Smooth muscle cell (in vitro differentiated cells): ENCODE measurements around the gene SMC1A. TPM values are rescaled to one million over a fixed set of nuclear protein-coding genes. Genes with fewer than 3 reads are reported as not detected.

Experiments
- DNase-seq: peaks from one replicate; lab custom pipeline; 2025; ENCODE audit not compliant: unreplicated experiment; lab: John Stamatoyannopoulos, UW
- H2AFZ ChIP-seq: fragments of 200-600 bp; sonication (generic); 2 replicates; pipeline ENCODE4 v1.6.0; 2016; ENCODE audit warnings: antibody characterized with exemption, low read depth, mild to moderate bottlenecking
- H3F3A ChIP-seq: fragments of 200-600 bp; sonication (generic); 2 replicates; pipeline ENCODE4 v1.6.0; 2017; ENCODE audit warnings: antibody characterized with exemption, low read depth
- H3K27ac ChIP-seq: fragments of 200-600 bp; sonication (generic); 2 replicates; pipeline ENCODE4 v1.5.1; 2016; ENCODE audit warnings: low read depth, mild to moderate bottlenecking
- H3K27me3 ChIP-seq: fragments of 200-600 bp; sonication (generic); 2 replicates; pipeline ENCODE4 v1.6.1; 2016; ENCODE audit warnings: low read depth, mild to moderate bottlenecking
- H3K36me3 ChIP-seq: fragments of 200-600 bp; sonication (generic); 2 replicates; pipeline ENCODE4 v1.5.1; 2016; ENCODE audit warnings: low read depth
- H3K4me1 ChIP-seq: fragments of 200-600 bp; sonication (generic); 2 replicates; pipeline ENCODE4 v1.5.1; 2016; ENCODE audit warnings: low read depth
- H3K4me2 ChIP-seq: fragments of 200-600 bp; sonication (generic); 2 replicates; pipeline ENCODE4 v1.6.0; 2016; ENCODE audit warnings: mild to moderate bottlenecking
- H3K4me3 ChIP-seq: fragments of 200-600 bp; sonication (generic); 2 replicates; pipeline ENCODE4 v1.5.1; 2016; ENCODE audit warnings: mild to moderate bottlenecking
- H3K79me2 ChIP-seq: fragments of 200-600 bp; sonication (generic); 2 replicates; pipeline ENCODE4 v1.6.0; 2016; ENCODE audit warnings: low read depth, mild to moderate bottlenecking
- H3K9ac ChIP-seq: fragments of 200-600 bp; sonication (generic); 2 replicates; pipeline ENCODE4 v1.6.0; 2016; ENCODE audit warnings: low read depth
- H3K9me3 ChIP-seq: fragments of 200-600 bp; sonication (generic); replicated peaks from 2 replicates; pipeline ENCODE4 v1.5.1; 2016; ENCODE audit warnings: low read depth
- H4K20me1 ChIP-seq: fragments of 200-600 bp; sonication (generic); 2 replicates; pipeline ENCODE4 v1.6.0; 2016; ENCODE audit warnings: low read depth
- CTCF ChIP-seq: fragments of 200-600 bp; sonication (generic); IDR thresholded peaks from 2 replicates; pipeline ENCODE4 v1.5.1; 2017; ENCODE audit warnings: borderline replicate concordance, mild to moderate bottlenecking, antibody characterized with exemption; ENCODE audit not compliant: insufficient read depth, poor library complexity, severe bottlenecking
- WGBS: methylation state at CpG from one replicate; pipeline ENCODE4 v1.1.7; 2016; ENCODE audit warnings: low lambda C conversion rate; 5-methylcytosine and 5-hydroxymethylcytosine counted together
- microRNA-seq: library from miRNA; unstranded; fragments of <30 nt; microRNA quantifications from one replicate; pipeline ENCODE4, GENCODE V29; 2016; ENCODE audit warnings: borderline number of aligned reads
- polyA plus RNA-seq: library from polyadenylated mRNA; unstranded; fragments of >200 nt; fragmentation: Nextera tagmentation; extraction: Ambion mirVana; gene quantifications from 2 replicates; pipeline ENCODE4 v1.2.1, GENCODE V29; 2016
- small RNA-seq: library from RNA; depleted of rRNA; stranded (forward); fragments of <200 nt; gene quantifications from one replicate; pipeline ENCODE3, GENCODE V24; 2014
- total RNA-seq: library from RNA; depleted of rRNA; stranded (reverse); fragments of >200 nt; gene quantifications from 2 replicates; pipeline ENCODE4 v1.2.3, GENCODE V29; 2014

SMC1A gene
- total and polyA plus RNA-seq, 2 experiments from 2014 or later = 18.3 to 19.7 TPM

- Histone ChIP-seq H3K4me2 (no peak overlapping the region), H2AFZ (no peak overlapping the region), H3K4me3 (no peak overlapping the region), H3K79me2 (no peaks in the 10 kb centered on the region), H3K9me3 (no peaks in the 10 kb centered on the region), H3K4me1 (no peaks in the 10 kb centered on the region), H3F3A (no peaks in the 10 kb centered on the region), H3K27ac (no peak overlapping the region), H3K36me3 (no peaks in the 10 kb centered on the region), H4K20me1 (no peaks in the 10 kb centered on the region), H3K27me3 (no peaks in the 10 kb centered on the region), H3K9ac (no peak overlapping the region)
- 88% methylated on average over 10 of the region's 10 CpGs for WGBS
- no peak for TF ChIP-seq CTCF
- no peak for DNase-seq
These were observed 92.1 kb downstream of the SMC1A start for GRCh38 chrX:53330331-53330730.

- Histone ChIP-seq H2AFZ (no peak overlapping the region), H3K9me3 (no peaks in the 10 kb centered on the region), H3K27ac (no peak overlapping the region), H3K9ac (no peak overlapping the region), H3K4me2 (no peak overlapping the region), H3K36me3 (no peaks in the 10 kb centered on the region), H3K4me3 (no peak overlapping the region), H3K79me2 (no peaks in the 10 kb centered on the region), H3K4me1 (no peaks in the 10 kb centered on the region), H4K20me1 (no peaks in the 10 kb centered on the region), H3K27me3 (peaks cover 29% of the 10 kb centered on the region), H3F3A (no peaks in the 10 kb centered on the region)
- 65% methylated on average over 1 of the region's 1 CpG for WGBS
- TF ChIP-seq CTCF = no peak
- no peak for DNase-seq
These were observed 97.7 kb downstream of the SMC1A start for GRCh38 chrX:53324803-53325202.

Small RNA genes lying within 50 kb of the gene (microRNA-seq; reads per million reads assigned to microRNA genes)
- gene MIR6857 = 1.8 reads per million

Small RNA genes lying within 50 kb of the gene (small RNA-seq; reads per million reads assigned to genes)
- not detected for gene AC245102.2
- not detected for gene MIR6857
- not detected for gene RF00019
- not detected for gene VTRNA3-1P

Other genes with a start within 250 kb of the SMC1A start
- 183 and 191 TPM in 2 replicates for gene KDM5C, start 197.4 kb downstream of the SMC1A start, total RNA-seq
- 78.7 and 80.2 TPM in 2 replicates for gene KDM5C, start 197.4 kb downstream of the SMC1A start, polyA plus RNA-seq
- 3.8 and 6.9 TPM in 2 replicates for gene IQSEC2, start 141.1 kb downstream of the SMC1A start, total RNA-seq
- 4.2 and 5.2 TPM in 2 replicates for gene IQSEC2, start 141.1 kb downstream of the SMC1A start, polyA plus RNA-seq
- gene RIBC1, start 219 bp upstream of the SMC1A start, total RNA-seq = 0.54 and 1.4 TPM in 2 replicates
- 0.16 TPM in 1 of 2 replicates, not detected in the other for gene RIBC1, start 219 bp upstream of the SMC1A start, polyA plus RNA-seq
- 42.4 and 48.6 TPM in 2 replicates for gene HSD17B10, start 11.7 kb upstream of the SMC1A start, total RNA-seq
- 90.0 and 92.2 TPM in 2 replicates for gene HSD17B10, start 11.7 kb upstream of the SMC1A start, polyA plus RNA-seq